Upper lobe of left lung (tissue), 6 donors: ENCODE data around the gene ZC3H12C. TPM values are rescaled to one million over a fixed set of nuclear protein-coding genes. Genes with fewer than 3 reads are reported as not detected.
A peak's percentile ranks its signal among the peaks of the same experiment; 100 is the strongest.

Source experiments
- ATAC-seq, 2 donors: fragments of 200-7000 bp; cut with Tn5 transposase; one replicate each; pipeline ENCODE4 v1.9.1; 2022; ENCODE audit warnings: mild to moderate bottlenecking in 2 of 2, moderate library complexity in 2 of 2; ENCODE audit not compliant: low FRiP score in 2 of 2
- DNase-seq, 2 donors: peaks; one replicate each; pipeline ENCODE4 v3.0.0-alpha.2; 2019 to 2020
- H3K27ac ChIP-seq, 4 donors: fragments of 200-600 bp; sonication (generic); one replicate each; pipeline ENCODE4 v1.5.1; 2016 to 2019
- H3K27me3 ChIP-seq, 4 donors: fragments of 200-600 bp; sonication (generic); one replicate each; pipeline ENCODE4 v1.5.1; 2017 to 2019
- H3K36me3 ChIP-seq, 4 donors: fragments of 200-600 bp; sonication (generic); one replicate each; pipeline ENCODE4 v1.5.1; 2016 to 2019
- H3K4me1 ChIP-seq, 4 donors: fragments of 200-600 bp; sonication (generic); one replicate each; pipeline ENCODE4 v1.5.1; 2018 to 2019
- H3K4me3 ChIP-seq, 4 donors: fragments of 200-600 bp; sonication (generic); one replicate each; pipeline ENCODE4 v1.5.1; 2017 to 2019; ENCODE audit warnings: mild to moderate bottlenecking in 2 of 4, moderate library complexity in 1 of 4
- H3K9me3 ChIP-seq, 4 donors: fragments of 200-600 bp; sonication (generic); one replicate each; pipeline ENCODE4 v1.5.1; 2018 to 2019
- CTCF ChIP-seq, 6 experiments: fragments of 450-650 bp in 4 of 6; fragments of 200-600 bp in 2 of 6; sonication (generic) in 2 of 6; IDR thresholded peaks; one replicate each; pipeline ENCODE4 v1.5.1; 2016 to 2019; ENCODE audit warnings: antibody characterized with exemption in 6 of 6
- EP300 ChIP-seq, 4 donors: sonication (generic); formaldehyde crosslinking; IDR thresholded peaks; one replicate each; pipeline ENCODE4 v1.5.1; 2017; ENCODE audit warnings: antibody characterized with exemption in 4 of 4, control low read depth in 2 of 4
- POLR2A ChIP-seq, 4 donors: fragments of 450-650 bp; IDR thresholded peaks; one replicate each; pipeline ENCODE4 v1.5.1; 2016 to 2017; ENCODE audit warnings: antibody characterized with exemption in 4 of 4, mild to moderate bottlenecking in 2 of 4
- POLR2AphosphoS5 ChIP-seq, 2 donors: sonication (generic); formaldehyde crosslinking; IDR thresholded peaks; one replicate each; pipeline ENCODE4 v1.5.1; 2017; ENCODE audit warnings: antibody characterized with exemption in 2 of 2
- WGBS, 2 donors: methylation state at CpG; one replicate each; pipeline ENCODE4 v1.1.5; 2017 to 2018; 5-methylcytosine and 5-hydroxymethylcytosine counted together
- total RNA-seq, 6 donors: library from RNA; depleted of rRNA in 4 of 6; stranded (reverse); fragments of >200 nt in 4 of 6; gene quantifications; one replicate each; pipeline versions ENCODE4 v1.1.0 to v1.2.1, GENCODE V29; 2016 to 2021
- donor health status: DM: no; HTN: no; CAD: no; lungs with moderate emphysema.
- donor health status: DM: no; HTN: yes; CAD: no; lungs with severe emphysema.

Gene ZC3H12C
- total RNA-seq, 6 donors from 2014 or later, result 5.5 to 24.5 (median 14.6) TPM

- Histone ChIP-seq H3K9me3 (no peaks in the 10 kb centered on the region), H3K27me3 (no peaks in the 10 kb centered on the region), H3K27ac (no peak overlapping the region), H3K4me3 (no peak overlapping the region), H3K4me1 (peaks cover 3 to 13% (median 10%) of the 10 kb centered on the region in 4 donors), H3K36me3 (peaks cover 0 to 6% (median 3%) of the 10 kb centered on the region in 4 donors)
- 70% methylated on average over 9 of the region's 9 CpGs for WGBS, 2 donors
- TF ChIP-seq POLR2A (IDR thresholded peaks at IDR 0.05) (no peak), POLR2AphosphoS5 (IDR thresholded peaks at IDR 0.05) (no peak), EP300 (IDR thresholded peaks at IDR 0.05) (no peak), CTCF (IDR thresholded peaks at IDR 0.05) (no peak)
- no peak for DNase-seq
- ATAC-seq, result peak in 1 of 2 donors; percentile 44
These were observed 55.9 kb downstream of the ZC3H12C start for GRCh38 chr11:110148775-110149744.

- Histone ChIP-seq H3K27me3 (no peaks in the 10 kb centered on the region), H3K36me3 (peaks cover 0 to 6% (median 3%) of the 10 kb centered on the region in 4 donors), H3K9me3 (no peaks in the 10 kb centered on the region), H3K27ac (no peak overlapping the region), H3K4me1 (peaks cover 3 to 13% (median 10%) of the 10 kb centered on the region in 4 donors), H3K4me3 (no peak overlapping the region)
- ATAC-seq (no peak), DNase-seq (no peak)
- TF ChIP-seq POLR2AphosphoS5 (IDR thresholded peaks at IDR 0.05) (no peak), CTCF (IDR thresholded peaks at IDR 0.05) (no peak), POLR2A (IDR thresholded peaks at IDR 0.05) (no peak), EP300 (IDR thresholded peaks at IDR 0.05) (no peak)
- 67 to 77% methylated on average over 1 of the region's 1 CpG for WGBS, 2 donors
These were observed 59.0 kb downstream of the ZC3H12C start for GRCh38 chr11:110152199-110152598.

DNA sequence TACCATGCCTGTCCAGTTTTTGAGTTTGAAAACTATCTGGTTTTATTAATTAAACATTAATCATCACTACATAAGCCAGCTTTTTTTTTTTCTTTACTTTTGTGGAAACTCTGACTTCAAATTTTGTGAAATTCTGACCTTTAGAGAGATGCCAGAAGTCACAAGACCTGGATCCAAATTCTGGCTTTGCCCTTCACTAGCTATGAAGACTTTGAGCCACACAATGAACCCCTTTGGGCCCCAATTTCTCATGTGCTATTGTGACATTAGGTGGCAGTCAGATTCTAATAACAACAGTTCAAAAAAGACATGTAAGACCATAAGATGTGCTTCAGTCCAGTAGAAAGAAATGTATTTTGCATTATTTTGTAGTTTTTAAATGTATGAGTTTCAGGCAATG is 60.3 kb downstream of the ZC3H12C start:
- no peak for DNase-seq
- H3K9me3 ChIP-seq, result no peaks in the 10 kb centered on the region
- no peak overlapping the region for H3K27ac ChIP-seq
- peaks cover 0 to 11% (median 3%) of the 10 kb centered on the region in 4 donors for H3K36me3 ChIP-seq
- no peaks in the 10 kb centered on the region for H3K27me3 ChIP-seq
- ATAC-seq, result no peak
- no peak overlapping the region for H3K4me3 ChIP-seq
- TF ChIP-seq CTCF (IDR thresholded peaks at IDR 0.05) (no peak), EP300 (IDR thresholded peaks at IDR 0.05) (no peak), POLR2A (IDR thresholded peaks at IDR 0.05) (no peak), POLR2AphosphoS5 (IDR thresholded peaks at IDR 0.05) (no peak)
- H3K4me1 ChIP-seq, result peaks cover 0 to 5% (median 2%) of the 10 kb centered on the region in 4 donors

- H3K36me3 ChIP-seq, result peaks cover 0 to 38% (median 8%) of the 10 kb centered on the region in 4 donors
- DNase-seq, result no peak
- H3K27me3 ChIP-seq, result no peaks in the 10 kb centered on the region
- 97 to 98% methylated on average over 4 of the region's 4 CpGs for WGBS, 2 donors
- no peak for ATAC-seq
- no peak overlapping the region for H3K4me3 ChIP-seq
- no peak for TF ChIP-seq CTCF (IDR thresholded peaks at IDR 0.05)
- no peak for TF ChIP-seq POLR2A (IDR thresholded peaks at IDR 0.05)
- no peak for TF ChIP-seq EP300 (IDR thresholded peaks at IDR 0.05)
- no peak for TF ChIP-seq POLR2AphosphoS5 (IDR thresholded peaks at IDR 0.05)
- H3K27ac ChIP-seq, result no peak overlapping the region
- H3K9me3 ChIP-seq, result no peaks in the 10 kb centered on the region
- H3K4me1 ChIP-seq, result no peaks in the 10 kb centered on the region
These were observed 63.3 kb downstream of the ZC3H12C start for GRCh38 chr11:110156503-110156902.
